ENCODE data around the gene PKD2. TPM values are rescaled to one million over a fixed set of nuclear protein-coding genes. Genes with fewer than 3 reads are reported as not detected.
A peak's percentile ranks its signal among the peaks of the same experiment; 100 is the strongest.

PKD2 gene
- 10 to 100 TPM; 11.8 to 12.5 TPM for total RNA-seq

GRCh38 chr4:88007304-88008121, at the start of gene PKD2:
Gene PKD2 (plus strand): TSS chr4:88007635. CDS start chr4:88007734, 99 bp downstream.
- peaks cover 24% of the 10 kb centered on the region for H3K27me3 Mint-ChIP-seq
- H3K27ac Mint-ChIP-seq, result peak within 1 kb of the TSS; percentile 67
- peaks cover 6% of the 10 kb centered on the region for H3K36me3 Mint-ChIP-seq
- peak within 1 kb of the TSS; percentile 87 for H3K4me3 Mint-ChIP-seq
- CTCF ChIA-PET, result no interaction called here
- ATAC-seq (peak; percentile 95), DNase-seq (peak; percentile 84)
- no peaks in the 10 kb centered on the region for H3K9me3 Mint-ChIP-seq (ENCODE audit: low read depth)
- peaks cover 26% of the 10 kb centered on the region for H3K4me1 Mint-ChIP-seq

- no peak for ATAC-seq
- Mint-ChIP-seq H3K4me3 (no peak overlapping the region), H3K36me3 (no peaks in the 10 kb centered on the region), H3K27me3 (peaks cover 11% of the 10 kb centered on the region), H3K9me3 (ENCODE audit: low read depth) (no peaks in the 10 kb centered on the region), H3K27ac (no peak overlapping the region), H3K4me1 (no peaks in the 10 kb centered on the region)
- no peak for DNase-seq
- CTCF ChIA-PET, result interaction anchor here (1.9 kb wide), 1 partner anchor 9 kb away, joined by 6 read pairs; no protein-coding TSS in a partner anchor
Observed at GRCh38 chr4:87961993-87962392, 45.4 kb upstream of the PKD2 start.

- H3K27me3 Mint-ChIP-seq, result peaks cover 11% of the 10 kb centered on the region
- CTCF ChIA-PET, result interaction anchor here (1.6 to 2.0 kb wide), 3 partner anchors 8 to 249 kb away, joined by 5 to 10 read pairs (median 6); no protein-coding TSS in a partner anchor
Observed at GRCh38 chr4:87962398-87963146, 44.9 kb upstream of the PKD2 start.

GRCh38 chr4:87965501-87965975, 41.9 kb upstream of the PKD2 start:
- ATAC-seq (no peak), DNase-seq (no peak)
- Mint-ChIP-seq H3K27ac (no peak overlapping the region), H3K27me3 (peaks cover 21% of the 10 kb centered on the region), H3K4me1 (no peaks in the 10 kb centered on the region), H3K9me3 (ENCODE audit: low read depth) (no peaks in the 10 kb centered on the region), H3K36me3 (no peaks in the 10 kb centered on the region), H3K4me3 (no peak overlapping the region)
- CTCF ChIA-PET, result interaction anchor here (0.6 kb wide), 1 partner anchor 253 kb away, joined by 3 read pairs; no protein-coding TSS in a partner anchor

More at GRCh38 chr4:87962398-87963146, 44.9 kb upstream of the PKD2 start:
- Mint-ChIP-seq H3K9me3 (ENCODE audit: low read depth) (no peaks in the 10 kb centered on the region), H3K4me1 (no peaks in the 10 kb centered on the region), H3K4me3 (no peak overlapping the region), H3K36me3 (no peaks in the 10 kb centered on the region), H3K27ac (no peak overlapping the region)
- no peak for DNase-seq
- ATAC-seq, result no peak

GRCh38 chr4:87966095-87966496, 41.3 kb upstream of the PKD2 start:
- H3K9me3 Mint-ChIP-seq (ENCODE audit: low read depth), result no peaks in the 10 kb centered on the region
- H3K27me3 Mint-ChIP-seq, result peaks cover 22% of the 10 kb centered on the region
- no peak for DNase-seq
- CTCF ChIA-PET, result interaction anchor here (0.6 kb wide), 1 partner anchor 253 kb away, joined by 3 read pairs; no protein-coding TSS in a partner anchor
- H3K4me3 Mint-ChIP-seq, result no peak overlapping the region
- no peak overlapping the region for H3K27ac Mint-ChIP-seq
- no peak for ATAC-seq
- H3K4me1 Mint-ChIP-seq, result no peaks in the 10 kb centered on the region
- no peaks in the 10 kb centered on the region for H3K36me3 Mint-ChIP-seq

- Mint-ChIP-seq H3K36me3 (no peaks in the 10 kb centered on the region), H3K4me3 (no peak overlapping the region)
- CTCF ChIA-PET, result interaction anchor here (1.2 kb wide), 1 partner anchor 8 kb away, joined by 3 read pairs; the partner anchor contains the start of gene SPP1
Observed at GRCh38 chr4:87967193-87967592, 40.2 kb upstream of the PKD2 start.

GRCh38 chr4:87970121-87970520, 37.3 kb upstream of the PKD2 start:
- ATAC-seq (no peak), DNase-seq (no peak)
- CTCF ChIA-PET, result interaction anchor here (1.7 kb wide), 1 partner anchor 8 kb away, joined by 6 read pairs; no protein-coding TSS in a partner anchor
- H3K4me1 Mint-ChIP-seq, result peaks cover 3% of the 10 kb centered on the region
- no peak overlapping the region for H3K4me3 Mint-ChIP-seq
- H3K9me3 Mint-ChIP-seq (ENCODE audit: low read depth), result no peaks in the 10 kb centered on the region
- H3K27ac Mint-ChIP-seq, result no peak overlapping the region
- H3K36me3 Mint-ChIP-seq, result no peaks in the 10 kb centered on the region
- H3K27me3 Mint-ChIP-seq, result peaks cover 47% of the 10 kb centered on the region

More at GRCh38 chr4:87967193-87967592, 40.2 kb upstream of the PKD2 start:
- no peak overlapping the region for H3K27ac Mint-ChIP-seq
- no peaks in the 10 kb centered on the region for H3K4me1 Mint-ChIP-seq
- ATAC-seq, result no peak
- H3K27me3 Mint-ChIP-seq, result peaks cover 31% of the 10 kb centered on the region
- H3K9me3 Mint-ChIP-seq (ENCODE audit: low read depth), result no peaks in the 10 kb centered on the region
- no peak for DNase-seq

- no peak for ATAC-seq
- Mint-ChIP-seq H3K4me3 (no peak overlapping the region), H3K27me3 (peaks cover 59% of the 10 kb centered on the region), H3K4me1 (peaks cover 9% of the 10 kb centered on the region), H3K36me3 (no peaks in the 10 kb centered on the region), H3K27ac (no peak overlapping the region), H3K9me3 (ENCODE audit: low read depth) (no peaks in the 10 kb centered on the region)
- no peak for DNase-seq
- CTCF ChIA-PET, result interaction anchor here (1.3 to 1.7 kb wide), 2 partner anchors 10 to 14 kb away, joined by 3 to 6 read pairs; no protein-coding TSS in a partner anchor
Observed at GRCh38 chr4:87971866-87972265, 35.6 kb upstream of the PKD2 start.

- Mint-ChIP-seq H3K4me3 (no peak overlapping the region), H3K27me3 (peaks cover 61% of the 10 kb centered on the region), H3K4me1 (peaks cover 9% of the 10 kb centered on the region), H3K27ac (no peak overlapping the region), H3K36me3 (no peaks in the 10 kb centered on the region), H3K9me3 (ENCODE audit: low read depth) (no peaks in the 10 kb centered on the region)
- DNase-seq (peak; percentile 51), ATAC-seq (peak; percentile 71)
- CTCF ChIA-PET, result interaction anchor here (0.7 to 3.3 kb wide), 21 partner anchors 9 to 1074 kb away, joined by 3 to 22 read pairs (median 4); no protein-coding TSS in a partner anchor
Observed at GRCh38 chr4:87973283-87974169, 33.9 kb upstream of the PKD2 start.

- Mint-ChIP-seq H3K27me3 (peaks cover 64% of the 10 kb centered on the region), H3K4me1 (peaks cover 9% of the 10 kb centered on the region), H3K27ac (no peak overlapping the region), H3K36me3 (no peaks in the 10 kb centered on the region), H3K9me3 (ENCODE audit: low read depth) (no peaks in the 10 kb centered on the region), H3K4me3 (peak overlapping the region; percentile 6)
- CTCF ChIA-PET, result interaction anchor here (0.7 to 3.3 kb wide), 9 partner anchors 8 to 242 kb away, joined by 3 to 22 read pairs (median 6); no protein-coding TSS in a partner anchor
- no peak for DNase-seq
- ATAC-seq, result no peak
Observed at GRCh38 chr4:87974856-87975462, 32.5 kb upstream of the PKD2 start.

- Mint-ChIP-seq H3K4me3 (peak within 1 kb of the TSS; percentile 6), H3K9me3 (ENCODE audit: low read depth) (no peaks in the 10 kb centered on the region), H3K36me3 (no peaks in the 10 kb centered on the region), H3K27me3 (peaks cover 63% of the 10 kb centered on the region), H3K27ac (peak within 1 kb of the TSS; percentile 0), H3K4me1 (peaks cover 9% of the 10 kb centered on the region)
- DNase-seq (peak; percentile 47), ATAC-seq (peak; percentile 71)
- CTCF ChIA-PET, result interaction anchor here (0.7 to 3.3 kb wide), 6 partner anchors 8 to 241 kb away, joined by 3 to 22 read pairs (median 3); no protein-coding TSS in a partner anchor
Observed at GRCh38 chr4:87975466-87975865, 32.0 kb upstream of the PKD2 start, which contains the start of gene SPP1. Gene SPP1 (plus strand): TSS chr4:87975714. CDS start chr4:87976896, 1,182 bp downstream.

Data from activated CD8-positive, alpha-beta memory T cell treated with anti-CD3 and anti-CD28 coated beads, Interleukin-2, amount 10 ng/mL, durations not matched to agents 7 days and 5 days (primary cell).